ENCODE measurements around the gene DHODH. TPM values are rescaled to one million over a fixed set of nuclear protein-coding genes. Genes with fewer than 3 reads are reported as not detected.

The DHODH gene
- total and polyA plus RNA-seq, 2 of the 8 experiments (the other 6 are each of a cell fraction or from before 2014, with no cell fraction given): 9.1 to 19.4 TPM

DNA sequence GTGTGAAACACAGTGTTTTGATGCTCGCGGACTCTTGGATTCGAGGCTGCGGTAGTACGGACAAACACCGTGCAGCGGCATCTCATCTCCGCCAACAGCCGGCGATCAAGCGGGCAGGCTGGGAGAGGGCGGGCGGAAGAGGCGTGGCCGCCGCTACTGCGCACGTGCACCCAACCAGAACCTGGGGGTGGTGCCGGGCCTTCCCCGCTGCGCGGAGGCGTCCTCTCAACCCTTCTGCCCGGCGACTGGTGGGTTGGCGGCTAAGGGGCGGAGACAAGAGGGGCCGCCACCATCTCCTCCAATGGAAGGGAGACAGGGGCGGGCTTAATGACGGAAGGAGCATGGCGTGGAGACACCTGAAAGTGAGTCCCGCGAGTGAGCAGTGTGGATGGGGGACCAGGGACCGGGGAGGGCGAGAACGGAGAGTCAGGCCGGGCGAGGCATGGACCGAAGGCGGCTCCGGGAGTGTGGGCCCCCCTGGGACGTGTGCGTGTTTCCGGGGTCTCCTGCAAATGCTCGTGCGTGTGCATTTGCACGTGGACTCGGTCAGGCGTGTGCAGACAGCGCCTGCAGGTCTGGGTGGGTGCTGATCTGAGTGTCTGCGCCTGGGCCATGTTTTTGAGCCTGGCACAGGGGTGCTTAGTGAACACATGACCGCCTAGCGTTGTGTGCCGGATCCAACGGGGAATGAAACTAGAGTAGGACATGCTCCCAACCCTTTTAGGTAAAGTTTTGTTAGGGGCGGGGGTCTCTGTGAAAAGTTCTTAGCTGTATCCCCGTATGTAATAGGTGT is at the start of gene DHODH (continued):
- no peak for TF ChIP-seq TEAD4 (IDR thresholded peaks at IDR 0.05; ENCODE audit: low read depth, low read length)
- no peak for TF ChIP-seq EP300 (IDR thresholded peaks at IDR 0.05; ENCODE audit: borderline replicate concordance in 1 of 2, low read depth in 2 of 2, low read length in 2 of 2)
- TF ChIP-seq FOSL1 (IDR thresholded peaks at IDR 0.05; ENCODE audit: insufficient read depth, low read depth, low read length): no peak
- peak; percentile 66 for TF ChIP-seq SP1 (IDR thresholded peaks at IDR 0.05; ENCODE audit: low read depth, low read length)
- no peak for TF ChIP-seq BCL11A (IDR thresholded peaks at IDR 0.05; ENCODE audit: low read depth in 2 of 2, low read length in 2 of 2)
- TF ChIP-seq, protein P1, sequence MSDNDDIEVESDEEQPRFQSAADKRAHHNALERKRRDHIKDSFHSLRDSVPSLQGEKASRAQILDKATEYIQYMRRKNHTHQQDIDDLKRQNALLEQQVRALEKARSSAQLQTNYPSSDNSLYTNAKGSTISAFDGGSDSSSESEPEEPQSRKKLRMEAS (IDR thresholded peaks at IDR 0.05): peak; percentile 77
- peak; percentile 70 for TF ChIP-seq KDM4A (IDR thresholded peaks at IDR 0.05; ENCODE audit: low read depth, low read length, severe bottlenecking)
- TF ChIP-seq POLR2AphosphoS5 (IDR thresholded peaks at IDR 0.05; ENCODE audit: low read depth, low read length): peak; percentile 91
- no peak for TF ChIP-seq ZNF274 (IDR thresholded peaks at IDR 0.05; ENCODE audit: borderline replicate concordance, extremely low read depth, low read length)
- TF ChIP-seq CHD1 (IDR thresholded peaks at IDR 0.05; ENCODE audit: low read depth, low read length): no peak
- no peak for TF ChIP-seq GABPA (IDR thresholded peaks at IDR 0.05; ENCODE audit: borderline replicate concordance, insufficient read depth, low read length)
- peak in 1 of 2 experiments; percentile 82; a peak in 1 of 4 replicates for TF ChIP-seq HDAC2 (IDR thresholded peaks at IDR 0.05; ENCODE audit: borderline replicate concordance in 1 of 2, low read depth in 2 of 2, low read length in 2 of 2)
- TF ChIP-seq, protein P2, sequence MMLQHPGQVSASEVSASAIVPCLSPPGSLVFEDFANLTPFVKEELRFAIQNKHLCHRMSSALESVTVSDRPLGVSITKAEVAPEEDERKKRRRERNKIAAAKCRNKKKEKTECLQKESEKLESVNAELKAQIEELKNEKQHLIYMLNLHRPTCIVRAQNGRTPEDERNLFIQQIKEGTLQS (IDR thresholded peaks at IDR 0.05; ENCODE audit: insufficient read depth, low read depth, low read length): no peak
- TF ChIP-seq POLR2A (IDR thresholded peaks at IDR 0.05; ENCODE audit: control extremely low read depth in 1 of 2, low read depth in 2 of 2, low read length in 2 of 2): peak; percentile 59 to 81
- no peak for TF ChIP-seq YY1 (IDR thresholded peaks at IDR 0.05; ENCODE audit: low read depth, low read length)
- TF ChIP-seq, protein P3, sequence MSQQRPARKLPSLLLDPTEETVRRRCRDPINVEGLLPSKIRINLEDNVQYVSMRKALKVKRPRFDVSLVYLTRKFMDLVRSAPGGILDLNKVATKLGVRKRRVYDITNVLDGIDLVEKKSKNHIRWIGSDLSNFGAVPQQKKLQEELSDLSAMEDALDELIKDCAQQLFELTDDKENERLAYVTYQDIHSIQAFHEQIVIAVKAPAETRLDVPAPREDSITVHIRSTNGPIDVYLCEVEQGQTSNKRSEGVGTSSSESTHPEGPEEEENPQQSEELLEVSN (IDR thresholded peaks at IDR 0.05): peak; percentile 43; the same call in 1 of the 2 replicates
- peak; percentile 35; the same call in 1 of the 2 replicates for TF ChIP-seq CHD2 (IDR thresholded peaks at IDR 0.05; ENCODE audit: low read length)
- TF ChIP-seq NANOG (IDR thresholded peaks at IDR 0.05; ENCODE audit: insufficient read depth, low read depth, low read length, poor library complexity, severe bottlenecking): no peak
- no peak for TF ChIP-seq GTF2F1 (IDR thresholded peaks at IDR 0.05; ENCODE audit: borderline replicate concordance, low read depth, low read length)
- no peak for TF ChIP-seq RXRA (IDR thresholded peaks at IDR 0.05; ENCODE audit: insufficient read depth, low read depth, low read length)
- TF ChIP-seq TAF1 (IDR thresholded peaks at IDR 0.05; ENCODE audit: low read depth, low read length): peak; percentile 81; the same call in 1 of the 2 replicates
